GM12874 (cell line): ENCODE results near the gene PDE4B.

Experiments
- TF ChIP-seq, protein P1 (sequence below): IDR thresholded peaks from 2 replicates; pipeline ENCODE4 v1.5.1; 2011; ENCODE audit warnings: low read depth, mild to moderate bottlenecking, control low read depth, low read length, moderate library complexity; ENCODE audit not compliant: insufficient read depth

PDE4B gene

DNA sequence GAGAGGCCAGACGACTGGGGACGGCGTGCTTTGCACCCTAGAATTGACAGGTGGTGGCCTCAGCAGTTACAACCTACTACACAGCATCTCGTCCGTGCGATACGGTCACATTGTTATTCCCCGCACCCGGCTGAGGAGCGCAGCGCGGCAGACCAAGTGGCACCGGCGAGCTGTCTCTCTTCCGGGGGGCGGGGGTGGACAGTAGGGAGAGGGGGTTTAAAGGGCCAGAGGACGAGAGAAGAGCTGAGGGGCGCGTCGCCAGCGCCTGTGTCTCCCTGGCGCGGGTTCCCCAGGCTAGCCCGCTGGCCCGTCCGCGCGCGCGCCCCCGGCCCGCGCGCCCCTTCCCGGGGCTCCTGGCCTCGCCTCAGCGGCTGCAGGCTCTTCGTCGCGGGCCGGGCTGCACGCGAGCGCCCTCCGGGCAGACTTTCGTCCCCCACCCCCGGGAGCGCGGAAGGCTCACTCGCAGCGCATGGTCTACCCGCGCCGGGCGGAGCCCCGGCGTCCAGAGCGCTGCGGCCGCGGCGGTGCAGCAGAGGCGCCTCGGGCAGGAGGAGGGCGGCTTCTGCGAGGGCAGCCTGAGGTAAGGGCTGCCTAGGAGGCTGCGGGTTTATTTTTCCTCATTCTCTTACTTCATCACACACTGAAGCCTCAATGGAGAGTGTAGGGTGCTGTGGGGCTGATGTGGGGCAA is at the start of gene PDE4B:
Gene PDE4B (plus strand): TSS at position 227 of the 690 bp plus-strand sequence.
- TF ChIP-seq, protein P1, sequence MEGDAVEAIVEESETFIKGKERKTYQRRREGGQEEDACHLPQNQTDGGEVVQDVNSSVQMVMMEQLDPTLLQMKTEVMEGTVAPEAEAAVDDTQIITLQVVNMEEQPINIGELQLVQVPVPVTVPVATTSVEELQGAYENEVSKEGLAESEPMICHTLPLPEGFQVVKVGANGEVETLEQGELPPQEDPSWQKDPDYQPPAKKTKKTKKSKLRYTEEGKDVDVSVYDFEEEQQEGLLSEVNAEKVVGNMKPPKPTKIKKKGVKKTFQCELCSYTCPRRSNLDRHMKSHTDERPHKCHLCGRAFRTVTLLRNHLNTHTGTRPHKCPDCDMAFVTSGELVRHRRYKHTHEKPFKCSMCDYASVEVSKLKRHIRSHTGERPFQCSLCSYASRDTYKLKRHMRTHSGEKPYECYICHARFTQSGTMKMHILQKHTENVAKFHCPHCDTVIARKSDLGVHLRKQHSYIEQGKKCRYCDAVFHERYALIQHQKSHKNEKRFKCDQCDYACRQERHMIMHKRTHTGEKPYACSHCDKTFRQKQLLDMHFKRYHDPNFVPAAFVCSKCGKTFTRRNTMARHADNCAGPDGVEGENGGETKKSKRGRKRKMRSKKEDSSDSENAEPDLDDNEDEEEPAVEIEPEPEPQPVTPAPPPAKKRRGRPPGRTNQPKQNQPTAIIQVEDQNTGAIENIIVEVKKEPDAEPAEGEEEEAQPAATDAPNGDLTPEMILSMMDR = no peak

DNA sequence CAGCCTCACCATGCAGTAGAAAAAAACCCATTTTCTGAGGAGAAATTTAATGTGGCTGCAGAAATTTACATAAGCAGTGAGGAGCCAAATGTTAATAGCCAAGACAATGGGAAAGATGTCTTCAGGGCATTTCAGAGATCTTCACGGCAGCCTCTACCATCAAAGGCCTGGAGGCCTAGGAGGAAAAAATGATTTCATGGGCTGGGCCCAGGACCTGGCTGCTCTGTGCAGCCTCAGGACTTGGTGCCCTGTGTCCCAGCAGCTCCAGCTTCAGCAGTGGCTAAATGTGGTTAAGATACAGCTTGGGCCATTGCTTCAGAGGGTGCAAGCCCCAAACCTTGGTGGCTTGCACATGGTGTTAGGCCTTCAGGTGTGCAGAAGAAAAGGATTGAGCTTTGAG is 48.0 kb upstream of the PDE4B start:
- TF ChIP-seq, protein P1 = no peak

DNA sequence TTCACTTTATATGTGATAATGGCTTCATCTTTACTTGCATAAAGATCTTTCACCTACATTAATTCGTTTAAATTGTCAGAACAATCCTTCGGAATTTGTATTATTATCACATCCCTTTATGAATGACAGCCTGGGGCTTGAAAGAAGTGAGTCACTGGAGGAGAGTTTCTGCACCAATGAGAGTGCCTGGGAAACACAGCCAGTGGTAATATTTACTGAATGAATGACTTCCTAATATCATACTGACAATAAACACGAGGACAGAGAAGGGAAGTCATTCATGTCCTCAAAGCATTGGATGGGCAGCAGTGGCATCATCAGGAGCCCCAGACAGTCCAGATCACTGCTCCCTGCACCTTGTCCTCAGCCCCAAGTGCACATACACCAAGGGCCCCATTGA is 40.7 kb upstream of the PDE4B start:
- TF ChIP-seq, protein P1 = no peak

DNA sequence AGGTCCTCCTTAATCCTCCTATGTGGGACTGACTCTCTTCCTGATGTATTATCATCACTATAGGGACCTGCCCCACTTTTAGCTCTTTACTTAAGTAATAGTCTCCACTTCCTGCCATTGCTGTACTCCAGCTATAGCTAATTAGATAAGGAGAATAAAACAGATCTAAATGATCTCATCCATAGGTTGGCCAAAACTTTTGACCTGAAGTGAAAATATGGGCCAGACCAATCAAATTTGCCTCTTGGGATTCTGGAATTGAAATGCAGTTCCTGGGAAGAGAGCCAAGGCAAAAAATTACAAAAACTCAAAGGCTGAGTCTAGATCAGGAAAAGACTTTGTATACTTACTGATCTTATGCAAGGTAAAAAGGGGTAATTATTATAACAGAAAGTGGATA is 36.1 kb upstream of the PDE4B start:
- TF ChIP-seq, protein P1 = no peak

DNA sequence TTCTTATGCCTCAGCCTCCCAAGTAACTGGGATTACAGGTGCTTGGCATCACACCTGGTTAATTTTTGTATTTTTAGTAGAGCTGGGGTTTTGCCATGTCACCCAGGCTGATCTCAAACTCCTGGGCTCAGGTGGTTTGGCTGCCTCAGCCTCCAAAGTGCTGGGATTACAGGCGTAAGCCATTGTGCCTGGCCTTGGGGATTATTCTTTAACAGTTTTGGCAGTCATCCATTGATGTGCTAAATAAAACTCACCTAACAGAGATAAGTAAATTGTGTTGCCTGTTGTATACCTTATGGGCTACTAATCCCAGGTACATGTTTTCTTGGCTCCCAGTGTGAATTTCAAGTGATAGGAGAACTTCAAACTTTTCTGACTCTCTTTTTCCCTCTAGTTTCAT is 35.2 kb upstream of the PDE4B start:
- TF ChIP-seq, protein P1 = no peak

DNA sequence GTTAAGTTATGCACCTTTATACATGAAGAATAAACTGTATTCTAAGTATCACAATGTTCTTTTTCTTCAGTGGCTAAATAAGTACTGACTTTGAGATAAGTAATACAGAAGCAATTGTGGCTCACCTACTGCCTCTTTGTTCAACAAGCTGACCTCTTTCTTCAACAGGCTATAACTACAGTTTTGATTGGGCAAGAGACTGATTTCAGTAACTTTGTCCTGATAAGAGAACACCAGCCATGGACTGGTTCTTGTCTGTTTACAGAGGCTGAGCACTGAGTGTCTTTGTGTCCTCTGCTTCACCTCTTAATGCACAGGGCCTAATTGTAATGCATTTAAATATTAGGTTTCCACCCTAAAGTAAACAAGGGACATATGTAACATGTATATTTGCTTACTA is 34.6 kb upstream of the PDE4B start:
- TF ChIP-seq, protein P1 = no peak

DNA sequence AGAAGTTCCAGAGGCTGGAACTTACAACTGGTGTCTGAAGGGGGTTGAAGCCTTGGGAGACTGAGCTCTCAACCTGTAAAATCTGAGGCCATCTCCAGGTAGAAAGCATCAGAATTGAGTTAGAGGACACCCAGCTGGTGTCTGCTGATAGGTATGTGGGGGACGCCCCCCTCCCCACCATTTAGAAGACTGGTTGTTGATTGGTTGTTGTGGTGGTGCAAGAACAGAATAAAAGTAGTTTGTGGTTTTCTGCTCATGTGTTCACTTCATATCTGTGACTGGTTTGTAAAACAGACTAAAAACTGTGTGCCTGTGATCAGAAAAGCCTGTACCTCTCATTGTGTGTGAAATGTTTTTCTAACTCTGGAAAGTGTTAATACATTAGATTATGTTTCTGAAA is 33.2 kb upstream of the PDE4B start:
- TF ChIP-seq, protein P1 = no peak
